Measurements from ENCODE around the gene ERBB2. TPM values are rescaled to one million over a fixed set of nuclear protein-coding genes. Genes with fewer than 3 reads are reported as not detected.

ERBB2 gene
- total and polyA plus RNA-seq, 9 of the 15 experiments (the other 6 are each of a cell fraction or from before 2014, with no cell fraction given), result 0.74 to 5.6 (median 3.3) TPM

GRCh38 chr17:39687101-39687545, 12.7 kb upstream of the ERBB2 start (continued):
- TF ChIP-seq ZNF592 (IDR thresholded peaks at IDR 0.05) (peak; percentile 30; the same call in 1 of the 2 replicates), ESRRA (IDR thresholded peaks at IDR 0.05; ENCODE audit: borderline replicate concordance, low read depth) (0 out of 2 replicates have a peak, but pooled peaks have one; percentile 51), ZNF766 (CRISPR knock-in tag; conservative IDR thresholded peaks at IDR 0.05) (0 out of 2 replicates have a peak, but pooled peaks have one; percentile 38), ZNF212 (CRISPR knock-in tag; IDR thresholded peaks at IDR 0.05) (no peak)
